PC-9 (cell line): Measurements from ENCODE around the gene ACVR2B.

Source experiments
- EZH2 ChIP-seq: fragments of 200-600 bp; sonication (generic); IDR thresholded peaks from 2 replicates; pipeline ENCODE4 v1.8.0; 2017; ENCODE audit warnings: antibody characterized with exemption, low read depth
- TF ChIP-seq, protein P1 (sequence below): fragments of 200-600 bp; sonication (generic); conservative IDR thresholded peaks from 2 replicates; pipeline ENCODE4 v1.6.1; 2017; ENCODE audit warnings: mixed run types, antibody characterized with exemption, mild to moderate bottlenecking, moderate library complexity

DNA sequence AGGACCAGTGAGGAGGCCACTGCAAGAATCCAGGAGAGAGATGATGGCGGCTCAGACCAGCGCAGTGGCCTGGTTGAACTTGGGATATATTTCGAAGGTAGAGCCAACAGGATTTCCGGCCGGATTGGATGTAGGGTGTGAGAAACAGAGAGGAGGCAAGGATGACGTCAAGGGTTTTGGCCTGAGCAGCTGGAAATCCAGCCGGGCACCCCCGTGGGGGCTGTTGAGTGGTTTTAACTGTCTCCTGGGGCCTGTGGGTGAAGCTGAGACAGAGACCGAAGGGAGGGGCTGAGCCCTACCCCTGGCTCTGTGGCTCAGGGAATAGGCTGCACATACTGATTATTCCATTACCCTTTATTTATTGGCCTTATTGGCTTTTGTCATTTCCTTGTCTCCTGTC lies 88.1 kb downstream of the ACVR2B start:
- TF ChIP-seq, protein P1, sequence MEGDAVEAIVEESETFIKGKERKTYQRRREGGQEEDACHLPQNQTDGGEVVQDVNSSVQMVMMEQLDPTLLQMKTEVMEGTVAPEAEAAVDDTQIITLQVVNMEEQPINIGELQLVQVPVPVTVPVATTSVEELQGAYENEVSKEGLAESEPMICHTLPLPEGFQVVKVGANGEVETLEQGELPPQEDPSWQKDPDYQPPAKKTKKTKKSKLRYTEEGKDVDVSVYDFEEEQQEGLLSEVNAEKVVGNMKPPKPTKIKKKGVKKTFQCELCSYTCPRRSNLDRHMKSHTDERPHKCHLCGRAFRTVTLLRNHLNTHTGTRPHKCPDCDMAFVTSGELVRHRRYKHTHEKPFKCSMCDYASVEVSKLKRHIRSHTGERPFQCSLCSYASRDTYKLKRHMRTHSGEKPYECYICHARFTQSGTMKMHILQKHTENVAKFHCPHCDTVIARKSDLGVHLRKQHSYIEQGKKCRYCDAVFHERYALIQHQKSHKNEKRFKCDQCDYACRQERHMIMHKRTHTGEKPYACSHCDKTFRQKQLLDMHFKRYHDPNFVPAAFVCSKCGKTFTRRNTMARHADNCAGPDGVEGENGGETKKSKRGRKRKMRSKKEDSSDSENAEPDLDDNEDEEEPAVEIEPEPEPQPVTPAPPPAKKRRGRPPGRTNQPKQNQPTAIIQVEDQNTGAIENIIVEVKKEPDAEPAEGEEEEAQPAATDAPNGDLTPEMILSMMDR: no peak
- TF ChIP-seq EZH2: no peak
